ENCODE measurements around the gene KAT6B. TPM values are rescaled to one million over a fixed set of nuclear protein-coding genes. Genes with fewer than 3 reads are reported as not detected.

Gene KAT6B
- polyA plus RNA-seq, 1 donor from 2014 or later: 11.5 TPM

DNA sequence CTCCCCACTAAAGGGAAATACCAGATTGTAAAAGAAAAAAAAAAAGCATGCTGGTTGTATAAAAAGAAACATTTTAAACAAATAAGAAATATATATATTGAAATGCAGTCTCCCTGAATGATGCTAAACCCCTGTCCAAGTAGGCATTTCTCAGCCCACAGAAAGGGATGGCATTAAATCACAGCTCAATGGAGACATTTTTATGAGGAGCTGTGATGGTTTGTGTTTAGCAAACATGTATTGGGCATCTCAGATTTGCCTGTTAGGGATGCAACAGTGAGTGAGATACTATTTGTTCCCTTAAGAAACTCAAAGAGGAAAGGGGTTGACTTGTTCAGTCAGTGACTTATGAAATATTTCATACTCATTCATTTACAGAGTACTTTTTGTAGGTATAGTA, 51.5 kb downstream of the KAT6B start:
- H4K20me1 ChIP-seq (ENCODE audit: insufficient read depth): no peaks in the 10 kb centered on the region
- no peak overlapping the region for H3K4me2 ChIP-seq (ENCODE audit: low read length)
- no peaks in the 10 kb centered on the region for H3F3A ChIP-seq (ENCODE audit: insufficient read depth, low read length, poor library complexity, severe bottlenecking)
- H3K9ac ChIP-seq (ENCODE audit: low read length): no peak overlapping the region
- no peaks in the 10 kb centered on the region for H3K9me2 ChIP-seq (ENCODE audit: insufficient read depth, low read length)
- no peaks in the 10 kb centered on the region for H3K27me3 ChIP-seq (ENCODE audit: insufficient read depth, low read depth, low read length)
- peaks cover 36% of the 10 kb centered on the region for H3K79me2 ChIP-seq (replicated peaks; ENCODE audit: insufficient read depth, low read length)
- no peak overlapping the region for H2AFZ ChIP-seq (ENCODE audit: low read depth, low read length)
- H3K4me3 ChIP-seq (ENCODE audit: low read length): no peak overlapping the region
- no peak for TF ChIP-seq POLR2AphosphoS5 (IDR thresholded peaks at IDR 0.05)
- TF ChIP-seq MXI1 (conservative IDR thresholded peaks at IDR 0.05; ENCODE audit: poor library complexity, severe bottlenecking): no peak
- TF ChIP-seq SMC3 (conservative IDR thresholded peaks at IDR 0.05; ENCODE audit: poor library complexity): no peak
- TF ChIP-seq EP300 (conservative IDR thresholded peaks at IDR 0.05; ENCODE audit: poor library complexity, severe bottlenecking): no peak
- TF ChIP-seq RAD21 (conservative IDR thresholded peaks at IDR 0.05): no peak
- TF ChIP-seq, protein P1, sequence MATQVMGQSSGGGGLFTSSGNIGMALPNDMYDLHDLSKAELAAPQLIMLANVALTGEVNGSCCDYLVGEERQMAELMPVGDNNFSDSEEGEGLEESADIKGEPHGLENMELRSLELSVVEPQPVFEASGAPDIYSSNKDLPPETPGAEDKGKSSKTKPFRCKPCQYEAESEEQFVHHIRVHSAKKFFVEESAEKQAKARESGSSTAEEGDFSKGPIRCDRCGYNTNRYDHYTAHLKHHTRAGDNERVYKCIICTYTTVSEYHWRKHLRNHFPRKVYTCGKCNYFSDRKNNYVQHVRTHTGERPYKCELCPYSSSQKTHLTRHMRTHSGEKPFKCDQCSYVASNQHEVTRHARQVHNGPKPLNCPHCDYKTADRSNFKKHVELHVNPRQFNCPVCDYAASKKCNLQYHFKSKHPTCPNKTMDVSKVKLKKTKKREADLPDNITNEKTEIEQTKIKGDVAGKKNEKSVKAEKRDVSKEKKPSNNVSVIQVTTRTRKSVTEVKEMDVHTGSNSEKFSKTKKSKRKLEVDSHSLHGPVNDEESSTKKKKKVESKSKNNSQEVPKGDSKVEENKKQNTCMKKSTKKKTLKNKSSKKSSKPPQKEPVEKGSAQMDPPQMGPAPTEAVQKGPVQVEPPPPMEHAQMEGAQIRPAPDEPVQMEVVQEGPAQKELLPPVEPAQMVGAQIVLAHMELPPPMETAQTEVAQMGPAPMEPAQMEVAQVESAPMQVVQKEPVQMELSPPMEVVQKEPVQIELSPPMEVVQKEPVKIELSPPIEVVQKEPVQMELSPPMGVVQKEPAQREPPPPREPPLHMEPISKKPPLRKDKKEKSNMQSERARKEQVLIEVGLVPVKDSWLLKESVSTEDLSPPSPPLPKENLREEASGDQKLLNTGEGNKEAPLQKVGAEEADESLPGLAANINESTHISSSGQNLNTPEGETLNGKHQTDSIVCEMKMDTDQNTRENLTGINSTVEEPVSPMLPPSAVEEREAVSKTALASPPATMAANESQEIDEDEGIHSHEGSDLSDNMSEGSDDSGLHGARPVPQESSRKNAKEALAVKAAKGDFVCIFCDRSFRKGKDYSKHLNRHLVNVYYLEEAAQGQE (IDR thresholded peaks at IDR 0.05; ENCODE audit: borderline replicate concordance): no peak
- TF ChIP-seq TAF1 (IDR thresholded peaks at IDR 0.05; ENCODE audit: low read depth): no peak
- no peak for TF ChIP-seq EZH2 (IDR thresholded peaks at IDR 0.05; ENCODE audit: borderline replicate concordance, insufficient read depth, low read length, poor library complexity, severe bottlenecking)
- TF ChIP-seq, protein P2, sequence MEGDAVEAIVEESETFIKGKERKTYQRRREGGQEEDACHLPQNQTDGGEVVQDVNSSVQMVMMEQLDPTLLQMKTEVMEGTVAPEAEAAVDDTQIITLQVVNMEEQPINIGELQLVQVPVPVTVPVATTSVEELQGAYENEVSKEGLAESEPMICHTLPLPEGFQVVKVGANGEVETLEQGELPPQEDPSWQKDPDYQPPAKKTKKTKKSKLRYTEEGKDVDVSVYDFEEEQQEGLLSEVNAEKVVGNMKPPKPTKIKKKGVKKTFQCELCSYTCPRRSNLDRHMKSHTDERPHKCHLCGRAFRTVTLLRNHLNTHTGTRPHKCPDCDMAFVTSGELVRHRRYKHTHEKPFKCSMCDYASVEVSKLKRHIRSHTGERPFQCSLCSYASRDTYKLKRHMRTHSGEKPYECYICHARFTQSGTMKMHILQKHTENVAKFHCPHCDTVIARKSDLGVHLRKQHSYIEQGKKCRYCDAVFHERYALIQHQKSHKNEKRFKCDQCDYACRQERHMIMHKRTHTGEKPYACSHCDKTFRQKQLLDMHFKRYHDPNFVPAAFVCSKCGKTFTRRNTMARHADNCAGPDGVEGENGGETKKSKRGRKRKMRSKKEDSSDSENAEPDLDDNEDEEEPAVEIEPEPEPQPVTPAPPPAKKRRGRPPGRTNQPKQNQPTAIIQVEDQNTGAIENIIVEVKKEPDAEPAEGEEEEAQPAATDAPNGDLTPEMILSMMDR (IDR thresholded peaks at IDR 0.05; ENCODE audit: poor library complexity, severe bottlenecking): no peak
- no peaks in the 10 kb centered on the region for H3K36me3 ChIP-seq (ENCODE audit: insufficient read depth, low read length)
- no peak overlapping the region for H3K27ac ChIP-seq (ENCODE audit: low read length)
- H3K9me3 ChIP-seq (ENCODE audit: low read length): no peaks in the 10 kb centered on the region

DNA sequence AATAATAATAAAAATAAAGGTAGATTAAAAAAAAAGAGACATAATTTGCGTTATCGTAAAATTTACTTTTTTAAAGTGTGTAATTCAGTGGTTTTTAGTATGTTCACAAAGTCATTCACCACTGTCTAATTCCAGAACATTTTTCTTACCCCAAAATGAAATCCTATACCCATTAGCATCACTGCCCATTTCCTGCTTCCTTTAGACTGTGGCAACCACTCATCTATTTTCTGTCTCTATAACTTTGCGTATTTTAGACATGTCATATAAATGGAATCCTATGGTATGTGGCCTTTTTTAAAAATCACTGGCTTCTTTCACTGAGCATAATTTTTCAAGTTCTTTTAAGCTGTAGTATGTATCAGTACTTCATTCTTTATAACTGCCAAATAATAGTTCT, 53.6 kb downstream of the KAT6B start:
- Histone ChIP-seq H3F3A (ENCODE audit: insufficient read depth, low read length, poor library complexity, severe bottlenecking) (no peaks in the 10 kb centered on the region), H2AFZ (ENCODE audit: low read depth, low read length) (no peak overlapping the region), H3K4me3 (ENCODE audit: low read length) (no peak overlapping the region), H3K27me3 (ENCODE audit: insufficient read depth, low read depth, low read length) (no peaks in the 10 kb centered on the region), H3K9me2 (ENCODE audit: insufficient read depth, low read length) (no peaks in the 10 kb centered on the region), H3K27ac (ENCODE audit: low read length) (no peak overlapping the region), H3K79me2 (replicated peaks; ENCODE audit: insufficient read depth, low read length) (peaks cover 31% of the 10 kb centered on the region), H3K9ac (ENCODE audit: low read length) (no peak overlapping the region), H3K36me3 (ENCODE audit: insufficient read depth, low read length) (no peaks in the 10 kb centered on the region), H3K4me2 (ENCODE audit: low read length) (no peak overlapping the region), H4K20me1 (ENCODE audit: insufficient read depth) (no peaks in the 10 kb centered on the region), H3K9me3 (ENCODE audit: low read length) (no peaks in the 10 kb centered on the region)
- TF ChIP-seq TAF1 (IDR thresholded peaks at IDR 0.05; ENCODE audit: low read depth): no peak
- TF ChIP-seq POLR2AphosphoS5 (IDR thresholded peaks at IDR 0.05): no peak
- no peak for TF ChIP-seq SMC3 (conservative IDR thresholded peaks at IDR 0.05; ENCODE audit: poor library complexity)
- no peak for TF ChIP-seq RAD21 (conservative IDR thresholded peaks at IDR 0.05)
- TF ChIP-seq EZH2 (IDR thresholded peaks at IDR 0.05; ENCODE audit: borderline replicate concordance, insufficient read depth, low read length, poor library complexity, severe bottlenecking): no peak
